Chondrocyte (in vitro differentiated cells): ENCODE measurements around the gene RGS10. TPM values are rescaled to one million over a fixed set of nuclear protein-coding genes. Genes with fewer than 3 reads are reported as not detected.
"Not testable (repeated sequence)": the region's sequence is repeated elsewhere in the genome, so short reads cannot be mapped to it uniquely, and the experiment has no call there.

Source experiments
- DNase-seq: peaks from one replicate; pipeline ENCODE4 v3.0.0; 2021; ENCODE audit warnings: mixed read lengths, low spot score
- H3K27ac Mint-ChIP-seq: one replicate; pipeline ENCODE4 v1.8.0; 2021; ENCODE audit warnings: mild to moderate bottlenecking, moderate library complexity, mixed read lengths; ENCODE audit not compliant: unreplicated experiment
- H3K27me3 Mint-ChIP-seq: 2 replicates; pipeline ENCODE4 v1.8.0; 2021; ENCODE audit warnings: low read depth, mixed read lengths
- H3K36me3 Mint-ChIP-seq: 2 replicates; pipeline ENCODE4 v1.8.0; 2021; ENCODE audit warnings: low read depth, mixed read lengths
- H3K4me1 Mint-ChIP-seq: 2 replicates; pipeline ENCODE4 v1.8.0; 2021; ENCODE audit warnings: low read depth, mild to moderate bottlenecking, mixed read lengths
- H3K4me3 Mint-ChIP-seq: one replicate; pipeline ENCODE4 v1.8.0; 2021; ENCODE audit warnings: mild to moderate bottlenecking, moderate library complexity, mixed read lengths; ENCODE audit not compliant: unreplicated experiment
- H3K9me3 Mint-ChIP-seq: 2 replicates; pipeline ENCODE4 v1.8.0; 2021; ENCODE audit warnings: low read depth, mixed read lengths
- CTCF ChIP-seq: fragments of 200-600 bp; sonication (generic); IDR thresholded peaks from 2 replicates; pipeline ENCODE4 v1.5.0; 2021; ENCODE audit warnings: antibody characterized with exemption, mild to moderate bottlenecking, moderate library complexity
- total RNA-seq: library from RNA; stranded (reverse); gene quantifications from 3 replicates; pipeline ENCODE4 v1.2.1, GENCODE V29; 2021

RGS10 gene
- total RNA-seq, 1 donor from 2014 or later: 19.7 TPM

- TF ChIP-seq CTCF: no peak
- no peak for DNase-seq
- Mint-ChIP-seq H3K27ac (no peak overlapping the region), H3K36me3 (no peaks in the 10 kb centered on the region), H3K4me1 (peaks cover 28% of the 10 kb centered on the region), H3K4me3 (no peak overlapping the region), H3K27me3 (no peaks in the 10 kb centered on the region), H3K9me3 (no peaks in the 10 kb centered on the region)
These were observed 4.4 kb downstream of the RGS10 start for GRCh38 chr10:119537953-119538630.

- no peaks in the 10 kb centered on the region for H3K9me3 Mint-ChIP-seq
- H3K27ac Mint-ChIP-seq: no peak overlapping the region
- no peak for DNase-seq
- peaks cover 27% of the 10 kb centered on the region for H3K4me1 Mint-ChIP-seq
- TF ChIP-seq CTCF: no peak
- H3K27me3 Mint-ChIP-seq: no peaks in the 10 kb centered on the region
- no peak overlapping the region for H3K4me3 Mint-ChIP-seq
- H3K36me3 Mint-ChIP-seq: no peaks in the 10 kb centered on the region
These were observed 6.0 kb downstream of the RGS10 start for GRCh38 chr10:119536508-119537025.

- no peak overlapping the region for H3K4me3 Mint-ChIP-seq
- no peak for TF ChIP-seq CTCF
- H3K9me3 Mint-ChIP-seq: no peaks in the 10 kb centered on the region
- peak; percentile 75 for DNase-seq
- no peaks in the 10 kb centered on the region for H3K27me3 Mint-ChIP-seq
- H3K27ac Mint-ChIP-seq: no peak overlapping the region
- H3K36me3 Mint-ChIP-seq: no peaks in the 10 kb centered on the region
- peaks cover 26% of the 10 kb centered on the region for H3K4me1 Mint-ChIP-seq
These were observed 6.5 kb downstream of the RGS10 start for GRCh38 chr10:119535837-119536507.

GRCh38 chr10:119535305-119535704, 7.2 kb downstream of the RGS10 start:
- Mint-ChIP-seq H3K27me3 (no peaks in the 10 kb centered on the region), H3K4me1 (peaks cover 22% of the 10 kb centered on the region), H3K36me3 (no peaks in the 10 kb centered on the region), H3K9me3 (no peaks in the 10 kb centered on the region), H3K4me3 (no peak overlapping the region), H3K27ac (no peak overlapping the region)
- no peak for TF ChIP-seq CTCF
- DNase-seq: no peak

GRCh38 chr10:119533473-119533872, 9.0 kb downstream of the RGS10 start:
- Mint-ChIP-seq H3K9me3 (no peaks in the 10 kb centered on the region), H3K4me1 (peaks cover 25% of the 10 kb centered on the region), H3K27me3 (no peaks in the 10 kb centered on the region), H3K36me3 (no peaks in the 10 kb centered on the region), H3K27ac (no peak overlapping the region), H3K4me3 (no peak overlapping the region)
- no peak for TF ChIP-seq CTCF
- DNase-seq: no peak

GRCh38 chr10:119532791-119533190, 9.7 kb downstream of the RGS10 start:
- peak; percentile 21 for DNase-seq
- not testable (repeated sequence) for H3K27ac Mint-ChIP-seq, H3K4me3 Mint-ChIP-seq, H3K36me3 Mint-ChIP-seq, H3K27me3 Mint-ChIP-seq, H3K9me3 Mint-ChIP-seq
- H3K4me1 Mint-ChIP-seq: peaks cover 24% of the 10 kb centered on the region

- not testable (repeated sequence) for H3K36me3 Mint-ChIP-seq
These were observed 10.3 kb downstream of the RGS10 start for GRCh38 chr10:119532251-119532650.

More at GRCh38 chr10:119532251-119532650, 10.3 kb downstream of the RGS10 start:
- H3K27ac Mint-ChIP-seq, H3K27me3 Mint-ChIP-seq, H3K4me3 Mint-ChIP-seq, H3K9me3 Mint-ChIP-seq: not testable (repeated sequence)
- DNase-seq: peak; percentile 50
- peaks cover 23% of the 10 kb centered on the region for H3K4me1 Mint-ChIP-seq
